Measurements from ENCODE around the gene DESI2.

The DESI2 gene

GRCh38 chr1:244654108-244655038 lies 1.4 kb downstream of the DESI2 start:
- H3K36me3 ChIP-seq (ENCODE audit: control insufficient read depth in 2 of 2, insufficient read depth in 1 of 2, low read length in 2 of 2), result peaks cover 0 to 18% of the 10 kb centered on the region in 2 experiments; a peak in 2 of 3 replicates
- peaks cover 11% of the 10 kb centered on the region; the same call in 1 of the 2 replicates for H3K4me1 ChIP-seq (ENCODE audit: control insufficient read depth, insufficient read depth, low read length)
- H3K9me3 ChIP-seq (ENCODE audit: control insufficient read depth, insufficient read depth, low read depth, low read length), result no peaks in the 10 kb centered on the region
- ChIA-PET CTCF (interaction anchor here (0.8 to 1.9 kb wide), 4 partner anchors 11 to 103 kb away, joined by 3 to 6 read pairs (median 3); no protein-coding TSS in a partner anchor), POLR2A (interaction anchor here (0.6 to 1.2 kb wide), 5 partner anchors 10 to 212 kb away, joined by 3 to 7 read pairs (median 4); partner anchors contain the start of gene COX20)
- peak overlapping the region; percentile 60 for H3K4me3 ChIP-seq (ENCODE audit: low read depth, low read length)
- no peak overlapping the region; the same call in 1 of the 2 replicates for H3K27ac ChIP-seq (ENCODE audit: extremely low read depth, low read depth, low read length)
- TF ChIP-seq ZNF658 (tag by site-specific recombination; IDR thresholded peaks at IDR 0.05) (no peak), PRDM10 (tag by site-specific recombination; IDR thresholded peaks at IDR 0.05) (peak; percentile 75), GLIS2 (tag by site-specific recombination; IDR thresholded peaks at IDR 0.05) (no peak), ZNF837 (tag by site-specific recombination; IDR thresholded peaks at IDR 0.05) (no peak), ZNF558 (tag by site-specific recombination; IDR thresholded peaks at IDR 0.05) (no peak), BCL6B (tag by site-specific recombination; IDR thresholded peaks at IDR 0.05) (no peak), ZNF747 (tag by site-specific recombination; IDR thresholded peaks at IDR 0.05) (no peak), ZNF768 (tag by site-specific recombination; IDR thresholded peaks at IDR 0.05) (no peak), ZFHX2 (tag by site-specific recombination; conservative IDR thresholded peaks at IDR 0.05) (no peak), ZNF660 (tag by site-specific recombination; IDR thresholded peaks at IDR 0.05) (peak; percentile 31; the same call in 1 of the 2 replicates), ZNF292 (tag by site-specific recombination; IDR thresholded peaks at IDR 0.05; ENCODE audit: borderline replicate concordance, low read depth) (no peak), ZBTB6 (tag by site-specific recombination; IDR thresholded peaks at IDR 0.05) (no peak), MEIS1 (CRISPR knock-in tag; IDR thresholded peaks at IDR 0.05; ENCODE audit: borderline replicate concordance) (no peak), ZNF280D (tag by site-specific recombination; IDR thresholded peaks at IDR 0.05) (no peak), SP2 (tag by site-specific recombination; IDR thresholded peaks at IDR 0.05) (no peak), SP3 (tag by site-specific recombination; IDR thresholded peaks at IDR 0.05) (no peak), GLI4 (tag by site-specific recombination; IDR thresholded peaks at IDR 0.05) (no peak), ZSCAN30 (tag by site-specific recombination; IDR thresholded peaks at IDR 0.05) (peak; percentile 70; the same call in 1 of the 2 replicates)
- TF ChIP-seq, protein P1, sequence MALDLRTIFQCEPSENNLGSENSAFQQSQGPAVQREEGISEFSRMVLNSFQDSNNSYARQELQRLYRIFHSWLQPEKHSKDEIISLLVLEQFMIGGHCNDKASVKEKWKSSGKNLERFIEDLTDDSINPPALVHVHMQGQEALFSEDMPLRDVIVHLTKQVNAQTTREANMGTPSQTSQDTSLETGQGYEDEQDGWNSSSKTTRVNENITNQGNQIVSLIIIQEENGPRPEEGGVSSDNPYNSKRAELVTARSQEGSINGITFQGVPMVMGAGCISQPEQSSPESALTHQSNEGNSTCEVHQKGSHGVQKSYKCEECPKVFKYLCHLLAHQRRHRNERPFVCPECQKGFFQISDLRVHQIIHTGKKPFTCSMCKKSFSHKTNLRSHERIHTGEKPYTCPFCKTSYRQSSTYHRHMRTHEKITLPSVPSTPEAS (tag by site-specific recombination; IDR thresholded peaks at IDR 0.05), result no peak
- TF ChIP-seq, protein P2, sequence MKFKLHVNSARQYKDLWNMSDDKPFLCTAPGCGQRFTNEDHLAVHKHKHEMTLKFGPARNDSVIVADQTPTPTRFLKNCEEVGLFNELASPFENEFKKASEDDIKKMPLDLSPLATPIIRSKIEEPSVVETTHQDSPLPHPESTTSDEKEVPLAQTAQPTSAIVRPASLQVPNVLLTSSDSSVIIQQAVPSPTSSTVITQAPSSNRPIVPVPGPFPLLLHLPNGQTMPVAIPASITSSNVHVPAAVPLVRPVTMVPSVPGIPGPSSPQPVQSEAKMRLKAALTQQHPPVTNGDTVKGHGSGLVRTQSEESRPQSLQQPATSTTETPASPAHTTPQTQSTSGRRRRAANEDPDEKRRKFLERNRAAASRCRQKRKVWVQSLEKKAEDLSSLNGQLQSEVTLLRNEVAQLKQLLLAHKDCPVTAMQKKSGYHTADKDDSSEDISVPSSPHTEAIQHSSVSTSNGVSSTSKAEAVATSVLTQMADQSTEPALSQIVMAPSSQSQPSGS (tag by site-specific recombination; IDR thresholded peaks at IDR 0.05; ENCODE audit: low read depth), result no peak
- TF ChIP-seq, protein P3, sequence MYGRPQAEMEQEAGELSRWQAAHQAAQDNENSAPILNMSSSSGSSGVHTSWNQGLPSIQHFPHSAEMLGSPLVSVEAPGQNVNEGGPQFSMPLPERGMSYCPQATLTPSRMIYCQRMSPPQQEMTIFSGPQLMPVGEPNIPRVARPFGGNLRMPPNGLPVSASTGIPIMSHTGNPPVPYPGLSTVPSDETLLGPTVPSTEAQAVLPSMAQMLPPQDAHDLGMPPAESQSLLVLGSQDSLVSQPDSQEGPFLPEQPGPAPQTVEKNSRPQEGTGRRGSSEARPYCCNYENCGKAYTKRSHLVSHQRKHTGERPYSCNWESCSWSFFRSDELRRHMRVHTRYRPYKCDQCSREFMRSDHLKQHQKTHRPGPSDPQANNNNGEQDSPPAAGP (tag by site-specific recombination; IDR thresholded peaks at IDR 0.05), result no peak

Measured in HEK293 (cell line).